Endothelial cell of umbilical vein (primary cell): ENCODE measurements around the gene KLLN.

Experiments used
- EZH2 ChIP-seq: IDR thresholded peaks from 2 replicates; pipeline ENCODE4 v1.6.1; 2012; ENCODE audit warnings: borderline replicate concordance, low read depth, mild to moderate bottlenecking, moderate library complexity, low read length, inconsistent platforms; ENCODE audit not compliant: severe bottlenecking
- GATA2 ChIP-seq: IDR thresholded peaks from 2 replicates; pipeline ENCODE4 v1.7.0; 2011; ENCODE audit warnings: low read depth, mild to moderate bottlenecking, moderate library complexity, mixed read lengths, low read length; ENCODE audit not compliant: insufficient read length, insufficient read depth
- MYC ChIP-seq: IDR thresholded peaks from one replicate; pipeline ENCODE4 v1.6.1; 2011; ENCODE audit warnings: mild to moderate bottlenecking, low read depth, low read length
- POLR2A ChIP-seq: IDR thresholded peaks from 2 replicates; pipeline ENCODE4 v1.6.1; 2012; ENCODE audit warnings: low read depth, mild to moderate bottlenecking, control low read depth, low read length
- POLR2AphosphoS5 ChIP-seq: IDR thresholded peaks from 2 replicates; pipeline ENCODE4 v1.6.1; 2012; ENCODE audit warnings: low read depth, mild to moderate bottlenecking, control low read depth, low read length, moderate library complexity; ENCODE audit not compliant: insufficient read depth
- TF ChIP-seq, protein P1 (sequence below), 2 donors: IDR thresholded peaks; 1 replicate in 1 of 2; 2 replicates in 1 of 2; pipeline ENCODE4 v1.5.1; 2011; ENCODE audit warnings: low read length in 2 of 2, mild to moderate bottlenecking in 2 of 2, moderate library complexity in 2 of 2, control low read depth in 1 of 2, inconsistent platforms in 1 of 2, low read depth in 1 of 2; ENCODE audit not compliant: insufficient read depth in 1 of 2; ENCODE audit errors: extremely low read depth in 1 of 2
- TF ChIP-seq, protein P2 (sequence below): IDR thresholded peaks from 2 replicates; pipeline ENCODE4 v1.6.1; 2011; ENCODE audit not compliant: insufficient read depth, insufficient read length

DNA sequence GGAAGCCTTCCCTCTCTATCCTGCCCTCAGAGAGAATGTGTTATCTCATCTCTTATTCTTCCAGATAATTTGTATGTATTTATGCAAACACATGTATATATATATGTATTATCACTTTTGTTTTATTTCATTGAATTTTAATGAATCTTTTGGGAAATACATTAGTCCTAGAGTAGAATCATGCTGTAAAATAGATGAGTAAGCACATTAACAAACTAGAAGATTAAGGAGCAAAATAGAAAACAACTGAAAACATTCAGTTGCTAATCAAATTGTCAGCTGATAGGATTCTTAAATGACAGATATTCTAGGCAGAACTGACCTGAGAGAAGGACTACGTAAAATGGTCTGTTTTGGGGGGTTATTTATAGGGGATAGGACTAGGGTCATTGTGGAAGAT lies 11.2 kb downstream of the KLLN start:
- TF ChIP-seq, protein P1, sequence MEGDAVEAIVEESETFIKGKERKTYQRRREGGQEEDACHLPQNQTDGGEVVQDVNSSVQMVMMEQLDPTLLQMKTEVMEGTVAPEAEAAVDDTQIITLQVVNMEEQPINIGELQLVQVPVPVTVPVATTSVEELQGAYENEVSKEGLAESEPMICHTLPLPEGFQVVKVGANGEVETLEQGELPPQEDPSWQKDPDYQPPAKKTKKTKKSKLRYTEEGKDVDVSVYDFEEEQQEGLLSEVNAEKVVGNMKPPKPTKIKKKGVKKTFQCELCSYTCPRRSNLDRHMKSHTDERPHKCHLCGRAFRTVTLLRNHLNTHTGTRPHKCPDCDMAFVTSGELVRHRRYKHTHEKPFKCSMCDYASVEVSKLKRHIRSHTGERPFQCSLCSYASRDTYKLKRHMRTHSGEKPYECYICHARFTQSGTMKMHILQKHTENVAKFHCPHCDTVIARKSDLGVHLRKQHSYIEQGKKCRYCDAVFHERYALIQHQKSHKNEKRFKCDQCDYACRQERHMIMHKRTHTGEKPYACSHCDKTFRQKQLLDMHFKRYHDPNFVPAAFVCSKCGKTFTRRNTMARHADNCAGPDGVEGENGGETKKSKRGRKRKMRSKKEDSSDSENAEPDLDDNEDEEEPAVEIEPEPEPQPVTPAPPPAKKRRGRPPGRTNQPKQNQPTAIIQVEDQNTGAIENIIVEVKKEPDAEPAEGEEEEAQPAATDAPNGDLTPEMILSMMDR (IDR thresholded peaks at IDR 0.05; ENCODE audit: extremely low read depth in 1 of 2, insufficient read depth in 1 of 2, low read depth in 1 of 2, low read length in 2 of 2), result no peak
- TF ChIP-seq EZH2 (no peak), POLR2A (no peak), POLR2AphosphoS5 (no peak), GATA2 (no peak), MYC (no peak)
- TF ChIP-seq, protein P2, sequence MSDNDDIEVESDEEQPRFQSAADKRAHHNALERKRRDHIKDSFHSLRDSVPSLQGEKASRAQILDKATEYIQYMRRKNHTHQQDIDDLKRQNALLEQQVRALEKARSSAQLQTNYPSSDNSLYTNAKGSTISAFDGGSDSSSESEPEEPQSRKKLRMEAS, result no peak
